Measurements from ENCODE around the gene SCOC. TPM values are rescaled to one million over a fixed set of nuclear protein-coding genes. Genes with fewer than 3 reads are reported as not detected.

Gene SCOC
- total RNA-seq, 1 donor from 2014 or later: 13.6 TPM

Other genes starting within 250 kb of the SCOC start
- gene MAML3, start 219.5 kb upstream of the SCOC start, total RNA-seq: 3.1 TPM
- gene CLGN, start 54.0 kb downstream of the SCOC start, total RNA-seq: 1.0 TPM
- not detected for gene MGAT4D, start 124.6 kb downstream of the SCOC start, total RNA-seq
- gene ELMOD2, start 150.5 kb downstream of the SCOC start, total RNA-seq: 22.4 TPM
- 1.0 TPM for gene UCP1, start 195.3 kb downstream of the SCOC start, total RNA-seq

Measured in skeletal muscle tissue (tissue), 1 donor.